NB4 (cell line): ENCODE results near the gene HDAC7.

Experiments used
- CTCF ChIP-seq: IDR thresholded peaks from one replicate; pipeline ENCODE4 v1.5.1; 2012; ENCODE audit warnings: low read depth, low read length
- MAX ChIP-seq: IDR thresholded peaks from 2 replicates; pipeline ENCODE4 v1.6.1; 2011; ENCODE audit warnings: low read depth, low read length
- POLR2A ChIP-seq: IDR thresholded peaks from 2 replicates; pipeline ENCODE4 v1.6.1; 2011; ENCODE audit warnings: mild to moderate bottlenecking; ENCODE audit not compliant: insufficient read length; ENCODE audit errors: extremely low read depth

GRCh38 chr12:47823422-47824086 lies 3.9 kb upstream of the HDAC7 start:
- TF ChIP-seq CTCF (no peak), POLR2A (no peak), MAX (no peak)
